Erythroblast (primary cell): ENCODE data around the gene FARP1.
"Not testable (repeated sequence)": the region's sequence is repeated elsewhere in the genome, so short reads cannot be mapped to it uniquely, and the experiment has no call there.

ENCODE experiments used
- DNase-seq, 2 experiments: peaks; one replicate each; lab custom pipeline; 2025; lab: John Stamatoyannopoulos, UW
- GATA1 ChIP-seq: IDR thresholded peaks from 2 replicates; pipeline ENCODE4 v1.6.1; 2011; ENCODE audit warnings: low read depth, mild to moderate bottlenecking, control low read depth, low read length, moderate library complexity
- POLR2A ChIP-seq: IDR thresholded peaks from 2 replicates; pipeline ENCODE4 v1.6.1; 2011; ENCODE audit warnings: mild to moderate bottlenecking, low read length

Gene FARP1

DNA sequence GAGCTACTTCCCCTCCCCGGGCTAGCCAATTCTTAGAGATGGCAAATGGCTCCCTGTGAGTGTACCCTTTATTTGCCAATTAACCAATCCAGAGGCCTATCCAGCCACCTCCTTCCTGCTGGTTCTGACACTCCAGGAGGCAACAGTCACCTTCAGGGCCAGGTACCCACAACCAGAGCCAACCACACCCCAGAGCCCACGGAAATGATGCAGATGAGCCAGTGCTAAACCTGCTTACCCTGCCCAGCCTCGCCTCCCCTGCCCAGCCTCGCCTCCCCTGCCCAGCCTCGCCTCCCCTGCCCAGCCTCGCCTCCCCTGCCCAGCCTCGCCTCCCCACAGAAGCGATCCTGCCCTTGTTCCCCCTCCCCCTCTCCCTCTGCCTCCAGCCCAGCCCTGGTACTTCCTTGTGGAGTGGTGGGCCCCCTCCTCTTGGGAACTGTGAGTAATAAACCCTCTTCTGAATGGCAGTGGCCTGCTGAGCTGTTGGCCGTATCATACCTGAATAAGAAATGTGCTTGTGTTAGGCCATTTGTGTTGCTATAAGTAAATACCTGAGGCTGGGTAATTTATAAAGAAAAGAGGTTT, 207.9 kb downstream of the FARP1 start:
- DNase-seq: no peak

DNA sequence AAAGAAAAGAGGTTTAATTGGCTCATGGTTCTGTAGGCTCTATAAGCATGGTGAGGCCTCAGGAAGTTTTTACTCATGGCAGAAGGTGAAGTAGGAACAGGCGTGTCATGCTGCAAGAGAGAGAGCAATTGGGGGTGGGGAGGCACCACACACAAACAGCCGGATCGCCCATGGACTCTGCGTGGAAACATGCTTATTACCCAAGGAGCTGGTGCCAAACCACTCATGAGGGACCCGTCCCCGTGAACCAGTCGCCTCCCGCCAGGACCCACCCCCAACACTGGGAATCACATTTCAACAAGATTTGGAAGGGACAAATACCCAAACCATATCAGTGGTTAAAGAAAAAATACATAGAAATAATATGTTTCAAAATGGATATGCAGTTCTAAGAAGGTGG, 208.7 kb downstream of the FARP1 start:
- DNase-seq: no peak
- no peak for TF ChIP-seq POLR2A
- TF ChIP-seq GATA1: no peak

More for the DNA sequence above, 207.9 kb downstream of the FARP1 start:
- TF ChIP-seq GATA1: no peak
- TF ChIP-seq POLR2A: no peak

DNA sequence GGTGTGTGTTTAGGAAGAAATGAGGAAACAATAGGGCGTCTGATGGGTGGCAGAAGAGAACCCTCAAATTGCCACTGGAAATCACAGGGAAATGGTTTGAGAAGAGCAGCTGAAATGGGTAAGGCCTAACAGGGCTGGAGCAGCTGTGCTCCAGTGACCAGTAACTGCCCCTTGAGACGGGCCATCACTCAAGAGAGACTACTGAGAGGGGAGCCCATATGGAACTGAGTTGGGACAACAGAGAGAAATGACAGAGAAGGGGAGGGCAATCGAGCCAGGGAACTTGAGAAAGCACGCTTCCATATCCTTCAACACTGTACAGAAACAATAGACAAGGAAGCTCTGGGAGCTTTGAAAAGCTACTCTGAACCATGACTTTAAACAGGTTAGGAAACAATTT, 209.3 kb downstream of the FARP1 start:
- DNase-seq: no peak

DNA sequence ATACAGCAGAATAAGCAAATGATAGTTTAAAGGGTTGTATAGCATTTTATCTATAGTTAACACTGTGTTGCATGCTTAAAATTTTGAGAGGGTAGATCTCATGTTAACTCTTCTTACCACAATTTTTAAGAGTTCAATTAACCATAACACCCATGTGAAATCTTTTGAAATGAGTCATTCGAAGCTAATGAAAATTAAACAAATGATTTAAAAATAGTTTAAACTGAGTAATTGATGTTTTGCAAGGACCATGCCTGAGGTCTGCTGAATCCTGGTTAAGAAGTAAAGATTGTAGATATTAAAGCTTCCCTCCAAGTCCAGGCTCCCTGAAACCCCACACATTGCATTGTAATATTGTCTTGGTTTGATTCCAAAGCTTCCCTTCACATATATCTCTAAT, 210.9 kb downstream of the FARP1 start:
- no peak for TF ChIP-seq GATA1
- no peak for TF ChIP-seq POLR2A
- no peak for DNase-seq

More for the DNA sequence above, 209.3 kb downstream of the FARP1 start:
- TF ChIP-seq POLR2A: no peak
- TF ChIP-seq GATA1: no peak

DNA sequence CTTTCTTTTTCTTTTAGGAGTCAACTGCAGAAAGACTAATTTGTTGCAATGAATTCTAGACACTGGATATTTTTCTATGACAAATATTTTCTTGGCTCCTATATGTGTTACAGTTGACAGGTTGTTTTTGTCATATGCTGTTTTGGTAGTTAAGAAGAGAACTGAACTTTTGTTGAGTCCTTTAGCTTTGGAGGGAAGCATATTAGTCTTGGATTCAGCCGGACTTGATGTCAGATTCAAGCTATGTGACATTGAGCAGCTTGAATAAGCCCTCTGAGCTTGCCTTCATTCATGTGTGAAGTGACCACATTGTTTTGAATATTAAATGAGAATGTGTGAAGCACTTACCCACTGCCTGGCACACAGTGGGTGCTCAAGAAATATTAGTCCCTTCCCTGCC, 216.0 kb downstream of the FARP1 start:
- TF ChIP-seq GATA1 (no peak), POLR2A (no peak)
- DNase-seq: no peak

DNA sequence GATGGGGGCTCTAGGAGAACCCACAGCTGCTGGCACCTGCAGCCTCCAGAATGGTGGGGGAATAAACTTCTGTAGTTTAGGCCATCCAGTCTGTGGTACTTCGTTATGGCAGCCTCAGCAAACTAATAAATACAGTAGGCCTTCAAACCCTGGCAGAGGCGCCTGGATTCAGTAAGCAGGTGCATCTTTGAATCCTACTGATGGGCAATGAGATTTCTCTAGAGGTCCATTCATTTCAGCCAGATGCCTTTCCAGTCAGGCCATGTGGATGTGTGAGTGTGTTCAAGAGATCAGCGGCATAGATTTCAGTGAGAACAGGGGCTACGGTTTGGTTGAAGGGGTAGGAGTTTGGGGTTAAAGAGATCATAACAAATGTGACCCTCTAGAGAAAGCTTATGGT, 217.7 kb downstream of the FARP1 start:
- no peak for DNase-seq
- no peak for TF ChIP-seq POLR2A
- TF ChIP-seq GATA1: no peak

DNA sequence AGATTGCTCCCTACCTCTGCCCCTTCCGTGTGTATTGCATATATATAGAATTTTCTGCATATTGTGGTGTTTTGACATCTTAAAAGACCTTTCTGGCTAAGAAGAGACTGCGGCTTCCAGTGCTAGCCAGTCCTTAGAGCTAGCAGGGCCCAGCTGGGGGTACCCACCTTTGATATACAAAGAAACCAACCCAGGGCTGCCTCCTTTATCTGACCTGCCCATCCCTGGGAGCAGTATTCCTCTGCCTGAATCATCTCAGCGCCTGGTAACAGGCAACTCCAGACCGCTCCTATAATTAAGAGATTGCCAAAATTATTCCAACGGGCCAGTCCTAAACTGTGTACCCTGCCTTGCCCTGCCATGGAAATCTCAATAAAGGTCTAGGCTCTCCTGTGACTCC, 220.4 kb downstream of the FARP1 start:
- DNase-seq: no peak
- TF ChIP-seq GATA1: no peak
- TF ChIP-seq POLR2A: no peak

DNA sequence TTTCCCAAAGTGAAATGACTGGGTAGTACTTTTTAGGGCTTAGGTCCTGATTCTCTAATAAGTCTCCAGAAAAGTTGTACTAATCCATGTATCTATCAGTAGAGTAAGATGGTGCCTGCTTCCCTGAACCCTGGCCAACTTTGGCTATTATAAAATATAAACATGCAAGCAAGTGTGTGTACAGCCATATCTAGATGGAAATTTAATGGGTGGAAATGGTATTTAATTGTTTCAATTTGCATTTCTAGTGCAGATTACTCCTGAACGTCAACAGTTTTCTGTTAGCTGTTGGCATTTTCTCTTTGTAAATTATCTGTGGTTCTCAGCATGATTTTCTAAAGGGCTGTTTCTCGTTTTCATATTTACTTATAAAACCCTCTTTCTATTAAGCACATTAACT, 221.3 kb downstream of the FARP1 start:
- no peak for DNase-seq
- TF ChIP-seq GATA1: no peak
- no peak for TF ChIP-seq POLR2A

DNA sequence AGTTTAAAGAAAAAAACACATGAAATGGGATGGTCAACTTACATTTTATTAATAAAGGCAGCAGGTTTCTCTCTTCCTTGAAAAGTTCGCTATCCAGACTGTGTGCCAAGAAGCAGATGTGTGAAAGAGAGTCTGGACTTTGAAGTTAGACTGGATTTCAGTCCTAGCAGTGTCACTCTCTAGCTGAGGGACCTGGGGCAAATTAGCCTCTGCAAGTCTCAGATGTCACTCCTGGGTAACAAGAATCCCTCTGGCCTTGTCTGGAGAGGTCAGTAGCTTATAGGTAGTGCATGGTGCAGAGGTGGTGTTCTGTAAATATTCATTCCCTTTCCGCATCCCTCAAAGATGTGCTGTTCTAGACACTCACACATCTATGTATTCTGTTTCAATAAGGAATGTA, 221.8 kb downstream of the FARP1 start:
- TF ChIP-seq GATA1: no peak
- TF ChIP-seq POLR2A: no peak
- DNase-seq: no peak

DNA sequence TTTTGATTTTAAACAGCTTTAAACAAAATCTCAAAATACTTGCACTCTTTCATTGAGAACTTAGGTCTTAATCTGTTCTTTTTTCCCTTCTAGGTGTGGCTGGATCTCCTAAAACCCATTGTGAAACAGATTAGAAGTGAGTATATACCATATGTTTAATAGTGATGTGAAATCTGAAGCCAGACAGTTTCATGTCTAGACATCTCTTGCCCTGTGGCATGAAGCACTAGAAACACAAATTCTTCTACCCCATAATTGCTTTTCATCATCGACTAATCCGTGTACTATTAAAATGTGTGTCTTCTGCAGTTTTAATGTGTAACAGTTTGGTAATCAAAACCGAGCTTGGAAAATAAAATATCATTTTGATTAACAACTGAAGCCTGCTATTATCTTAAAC, 222.4 kb downstream of the FARP1 start:
- no peak for DNase-seq

DNA sequence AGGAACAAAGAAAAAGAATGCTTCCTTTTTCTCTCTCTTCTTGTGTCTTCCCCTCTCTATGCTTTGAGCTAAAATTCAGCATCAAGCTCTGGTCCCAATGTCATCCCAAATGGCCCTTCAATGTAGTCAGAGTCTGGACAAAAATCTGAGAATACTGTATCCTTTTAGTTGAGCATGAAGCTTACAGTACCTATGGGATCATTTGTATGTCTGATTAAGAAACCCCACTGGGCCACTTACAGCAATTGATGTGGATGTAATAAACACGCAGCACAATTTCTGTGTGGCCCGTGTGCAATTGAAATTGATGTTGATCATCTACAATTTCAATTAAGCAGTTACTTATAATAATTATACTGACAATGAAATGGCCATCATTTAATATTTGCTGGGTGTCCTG, 223.1 kb downstream of the FARP1 start:
- no peak for DNase-seq
- TF ChIP-seq POLR2A (no peak), GATA1 (no peak)

More for the DNA sequence above, 222.4 kb downstream of the FARP1 start:
- TF ChIP-seq POLR2A (no peak), GATA1 (no peak)

DNA sequence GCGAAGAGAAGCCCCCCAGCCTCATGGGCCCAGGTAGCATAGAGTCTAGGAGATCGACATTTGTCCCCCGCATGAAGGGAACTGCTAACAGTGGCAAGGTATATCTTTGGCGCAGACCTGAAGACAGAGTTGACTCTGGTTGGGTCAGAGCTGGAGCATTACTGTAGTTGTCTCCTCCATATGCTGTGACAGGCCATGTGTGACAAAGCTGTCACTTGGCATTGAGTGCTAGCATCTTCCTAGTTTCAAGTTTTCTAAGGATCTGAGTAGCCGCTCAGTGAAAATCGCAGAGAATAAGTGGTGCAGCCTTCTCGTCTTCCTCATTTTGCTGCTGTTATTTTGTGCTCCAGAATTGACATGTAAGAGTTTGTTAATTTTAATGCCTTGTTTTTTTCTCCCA, 223.5 kb downstream of the FARP1 start:
- no peak for DNase-seq
- no peak for TF ChIP-seq POLR2A
- no peak for TF ChIP-seq GATA1

DNA sequence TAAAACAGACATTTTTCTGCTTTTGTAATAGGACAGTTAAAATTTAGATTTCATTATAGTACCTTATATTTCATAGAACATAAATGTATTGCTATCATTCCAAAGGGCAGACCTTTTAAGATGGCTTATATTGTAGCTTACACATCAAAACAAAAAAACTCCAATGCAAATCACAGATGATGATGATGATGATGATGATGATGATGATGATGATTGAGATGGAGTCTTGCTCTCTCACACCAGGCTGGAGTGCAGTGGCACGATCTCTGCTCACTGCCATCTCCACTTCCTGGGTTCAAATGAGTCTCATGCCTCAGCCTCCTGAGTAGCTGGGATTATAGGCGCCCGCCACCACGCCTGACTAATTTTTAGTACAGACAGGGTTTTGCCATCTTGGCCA, 224.1 kb downstream of the FARP1 start:
- DNase-seq: no peak
- TF ChIP-seq POLR2A (no peak), GATA1 (no peak)

DNA sequence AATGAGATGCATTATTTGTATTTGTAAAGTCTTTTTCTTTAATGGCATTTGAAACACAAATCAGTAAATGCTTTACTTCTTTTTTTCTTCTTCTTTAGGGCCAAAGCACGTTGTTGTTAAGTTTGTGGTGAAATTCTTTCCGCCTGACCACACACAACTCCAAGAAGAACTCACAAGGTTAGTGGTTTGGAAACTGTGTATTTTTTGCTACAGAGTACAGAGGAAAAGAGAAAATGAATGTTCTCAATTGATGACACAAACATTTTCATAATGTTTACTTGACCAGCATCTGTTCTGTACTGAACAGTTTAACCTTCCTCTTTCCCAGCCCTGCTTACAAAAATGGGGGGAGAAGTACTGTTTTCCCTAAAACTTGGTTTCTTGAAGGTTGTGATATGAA, 225.1 kb downstream of the FARP1 start:
- DNase-seq: no peak
- no peak for TF ChIP-seq GATA1
- no peak for TF ChIP-seq POLR2A

DNA sequence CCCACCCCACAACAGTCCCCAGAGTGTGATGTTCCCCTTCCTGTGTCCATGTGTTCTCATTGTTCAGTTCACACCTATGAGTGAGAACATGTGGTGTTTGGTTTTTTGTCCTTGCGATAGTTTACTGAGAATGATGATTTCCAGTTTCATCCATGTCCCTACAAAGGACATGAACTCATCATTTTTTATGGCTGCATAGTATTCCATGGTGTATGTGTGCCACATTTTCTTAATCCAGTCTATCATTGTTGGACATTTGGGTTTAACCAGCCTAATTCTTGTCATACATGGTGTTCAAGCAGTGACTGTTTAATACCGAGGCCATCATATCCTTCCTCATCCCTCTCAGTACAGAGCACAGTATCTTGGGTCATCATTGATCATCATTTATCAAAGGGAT, 226.6 kb downstream of the FARP1 start:
- DNase-seq: not testable (repeated sequence)
